MM.1S (cell line): ENCODE measurements around the gene CLEC4C.

Source experiments
- DNase-seq: peaks from one replicate; pipeline ENCODE4 v3.0.0-alpha.2; 2015
- H2AFZ ChIP-seq: fragments of 300-600 bp; sonication (generic); 2 replicates; pipeline ENCODE4 v1.6.0; 2016; ENCODE audit warnings: antibody characterized with exemption, low read length
- H3F3A ChIP-seq: fragments of 300-600 bp; sonication (generic); 2 replicates; pipeline ENCODE4 v1.6.1; 2016; ENCODE audit warnings: mild to moderate bottlenecking, antibody characterized with exemption, low read length, moderate library complexity, mixed read lengths; ENCODE audit not compliant: insufficient read depth
- H3K27ac ChIP-seq: fragments of 300-600 bp; sonication (generic); 2 replicates; pipeline ENCODE4 v1.5.1; 2016; ENCODE audit warnings: mild to moderate bottlenecking, low read length
- H3K27me3 ChIP-seq: fragments of 300-600 bp; sonication (generic); replicated peaks from 2 replicates; pipeline ENCODE4 v1.6.0; 2016; ENCODE audit warnings: low read length; ENCODE audit not compliant: insufficient read depth
- H3K36me3 ChIP-seq: fragments of 300-600 bp; sonication (generic); replicated peaks from 2 replicates; pipeline ENCODE4 v1.6.1; 2016; ENCODE audit warnings: mild to moderate bottlenecking, low read length, mixed read lengths; ENCODE audit not compliant: insufficient read depth
- H3K4me1 ChIP-seq: fragments of 300-600 bp; sonication (generic); 2 replicates; pipeline ENCODE4 v1.6.1; 2016; ENCODE audit warnings: low read length, mixed read lengths
- H3K4me2 ChIP-seq: fragments of 300-600 bp; sonication (generic); 2 replicates; pipeline ENCODE4 v1.6.0; 2016; ENCODE audit warnings: low read depth, low read length
- H3K4me3 ChIP-seq: fragments of 300-600 bp; sonication (generic); 2 replicates; pipeline ENCODE4 v1.5.1; 2016; ENCODE audit warnings: low read length, mixed read lengths
- H3K79me2 ChIP-seq: fragments of 300-600 bp; sonication (generic); 2 replicates; pipeline ENCODE4 v1.6.1; 2016; ENCODE audit warnings: mixed run types, low read length, mixed read lengths
- H3K9ac ChIP-seq: fragments of 300-600 bp; sonication (generic); 2 replicates; pipeline ENCODE4 v1.6.1; 2016; ENCODE audit warnings: low read length, mixed read lengths
- H3K9me2 ChIP-seq: fragments of 300-600 bp; sonication (generic); replicated peaks from 2 replicates; pipeline ENCODE4 v1.6.1; 2016; ENCODE audit warnings: mild to moderate bottlenecking, low read length, mixed read lengths; ENCODE audit not compliant: insufficient read depth
- H3K9me3 ChIP-seq: fragments of 300-600 bp; sonication (generic); replicated peaks from 2 replicates; pipeline ENCODE4 v1.6.1; 2016; ENCODE audit warnings: mild to moderate bottlenecking, low read length, mixed read lengths; ENCODE audit not compliant: insufficient read depth
- H4K20me1 ChIP-seq: fragments of 300-600 bp; sonication (generic); 2 replicates; pipeline ENCODE4 v1.6.1; 2016; ENCODE audit warnings: mild to moderate bottlenecking, low read length, moderate library complexity, mixed read lengths; ENCODE audit not compliant: insufficient read depth
- CTCF ChIP-seq: fragments of 300-600 bp; sonication (generic); IDR thresholded peaks from 2 replicates; pipeline ENCODE4 v1.5.1; 2016; ENCODE audit warnings: antibody characterized with exemption, low read length, mixed read lengths
- EZH2 ChIP-seq: fragments of 300-600 bp; sonication (generic); optimal IDR thresholded peaks from 2 replicates; pipeline ENCODE3; 2017; ENCODE audit warnings: low read depth, mild to moderate bottlenecking, antibody characterized with exemption, low read length, mixed read lengths
- EZH2phosphoT487 ChIP-seq: fragments of 300-600 bp; sonication (generic); IDR thresholded peaks from 2 replicates; pipeline ENCODE4 v1.6.1; 2018; ENCODE audit warnings: antibody characterized with exemption, low read length

CLEC4C gene

GRCh38 chr12:7709969-7710675 is 37.1 kb downstream of the CLEC4C start:
- no peaks in the 10 kb centered on the region for H3K27me3 ChIP-seq
- H3K4me1 ChIP-seq, result no peaks in the 10 kb centered on the region
- H3F3A ChIP-seq, result no peaks in the 10 kb centered on the region
- H3K27ac ChIP-seq, result no peak overlapping the region
- H2AFZ ChIP-seq, result no peak overlapping the region
- H3K36me3 ChIP-seq, result no peaks in the 10 kb centered on the region
- H3K9me3 ChIP-seq, result no peaks in the 10 kb centered on the region
- no peak overlapping the region for H3K4me2 ChIP-seq
- DNase-seq, result no peak
- no peak overlapping the region for H3K9ac ChIP-seq
- no peak overlapping the region for H3K4me3 ChIP-seq
- no peak for TF ChIP-seq EZH2
- TF ChIP-seq EZH2phosphoT487, result no peak
- TF ChIP-seq CTCF, result no peak
- H3K79me2 ChIP-seq, result no peaks in the 10 kb centered on the region
- no peaks in the 10 kb centered on the region for H3K9me2 ChIP-seq
- H4K20me1 ChIP-seq, result no peaks in the 10 kb centered on the region

GRCh38 chr12:7705846-7706245 is 41.3 kb downstream of the CLEC4C start:
- H3K9me3 ChIP-seq, result no peaks in the 10 kb centered on the region
- no peaks in the 10 kb centered on the region for H3K36me3 ChIP-seq
- H2AFZ ChIP-seq, result no peak overlapping the region
- no peak overlapping the region for H3K4me3 ChIP-seq
- no peak overlapping the region for H3K4me2 ChIP-seq
- no peaks in the 10 kb centered on the region for H4K20me1 ChIP-seq
- H3K27ac ChIP-seq, result no peak overlapping the region
- no peaks in the 10 kb centered on the region for H3F3A ChIP-seq
- H3K4me1 ChIP-seq, result no peaks in the 10 kb centered on the region
- no peak for DNase-seq
- TF ChIP-seq EZH2 (no peak), EZH2phosphoT487 (no peak), CTCF (no peak)
- no peaks in the 10 kb centered on the region for H3K9me2 ChIP-seq
- no peak overlapping the region for H3K9ac ChIP-seq
- H3K79me2 ChIP-seq, result no peaks in the 10 kb centered on the region
- H3K27me3 ChIP-seq, result no peaks in the 10 kb centered on the region

- no peaks in the 10 kb centered on the region for H3K36me3 ChIP-seq
- DNase-seq, result no peak
- H3K4me2 ChIP-seq, result no peak within 1 kb of the TSS
- H3K9ac ChIP-seq, result no peak within 1 kb of the TSS
- TF ChIP-seq EZH2phosphoT487 (no peak), CTCF (no peak), EZH2 (no peak)
- H2AFZ ChIP-seq, result no peak within 1 kb of the TSS
- no peaks in the 10 kb centered on the region for H3K27me3 ChIP-seq
- no peaks in the 10 kb centered on the region for H3K79me2 ChIP-seq
- H3K27ac ChIP-seq, result no peak within 1 kb of the TSS
- no peaks in the 10 kb centered on the region for H3K4me1 ChIP-seq
- no peaks in the 10 kb centered on the region for H3K9me3 ChIP-seq
- H3F3A ChIP-seq, result no peaks in the 10 kb centered on the region
- H3K4me3 ChIP-seq, result no peak within 1 kb of the TSS
- no peaks in the 10 kb centered on the region for H3K9me2 ChIP-seq
- no peaks in the 10 kb centered on the region for H4K20me1 ChIP-seq
Measured at GRCh38 chr12:7695566-7696197, 51.5 kb downstream of the CLEC4C start, which contains the start of gene GDF3. GDF3 (minus strand) TSS chr12:7695775; CDS start chr12:7695728, 47 bp downstream.
